Non-pigmented ciliary epithelial cell (primary cell): Measurements from ENCODE around the gene PTBP1.

Experiments used
- DNase-seq: peaks from one replicate; pipeline ENCODE4 v3.0.0-alpha.2; 2010; ENCODE audit warnings: low read depth

PTBP1 gene

GRCh38 chr19:797528-798414, 519 bp downstream of the PTBP1 start:
- DNase-seq, result no peak

GRCh38 chr19:798415-799075, 1.3 kb downstream of the PTBP1 start:
- no peak for DNase-seq

DNA sequence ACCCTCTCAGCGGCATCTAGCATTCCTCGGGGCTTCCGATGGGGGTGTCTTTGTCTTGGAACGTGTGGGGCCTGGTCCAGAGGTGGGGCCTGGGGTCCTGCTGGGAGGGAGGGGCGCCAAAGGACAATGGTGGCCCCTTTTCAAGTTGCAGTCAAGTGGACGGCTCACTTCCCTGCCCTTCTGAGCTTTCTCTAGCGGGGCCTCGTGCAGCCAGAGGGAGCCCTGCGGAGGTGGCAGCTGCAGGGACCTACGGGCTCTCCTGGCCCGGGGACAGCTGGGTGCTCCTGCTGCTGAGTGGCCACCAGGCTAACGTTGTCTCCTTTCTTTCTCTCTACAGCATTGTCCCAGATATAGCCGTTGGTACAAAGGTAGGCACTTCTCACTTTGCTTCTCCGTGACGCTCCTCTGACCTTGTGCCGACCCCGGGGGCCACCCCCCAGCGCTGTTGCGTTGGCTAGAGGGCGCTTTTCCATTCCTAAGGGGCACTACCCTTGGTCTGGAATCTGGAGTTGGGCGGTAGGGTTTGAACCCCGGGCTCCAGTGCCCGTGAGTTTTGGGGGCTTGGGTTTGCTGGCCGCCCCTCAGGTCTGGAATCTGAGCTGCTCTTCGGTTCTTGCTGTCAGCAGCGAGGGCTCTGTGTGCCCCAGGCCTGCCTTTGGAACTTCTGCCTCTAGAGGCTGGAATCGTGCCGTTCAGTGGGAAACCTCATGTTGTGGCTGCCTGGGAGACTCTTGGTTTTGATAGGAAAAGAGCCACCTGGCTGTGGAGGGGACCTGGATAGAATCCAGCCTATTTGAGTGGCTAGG, 2.0 kb downstream of the PTBP1 start:
- no peak for DNase-seq

DNA sequence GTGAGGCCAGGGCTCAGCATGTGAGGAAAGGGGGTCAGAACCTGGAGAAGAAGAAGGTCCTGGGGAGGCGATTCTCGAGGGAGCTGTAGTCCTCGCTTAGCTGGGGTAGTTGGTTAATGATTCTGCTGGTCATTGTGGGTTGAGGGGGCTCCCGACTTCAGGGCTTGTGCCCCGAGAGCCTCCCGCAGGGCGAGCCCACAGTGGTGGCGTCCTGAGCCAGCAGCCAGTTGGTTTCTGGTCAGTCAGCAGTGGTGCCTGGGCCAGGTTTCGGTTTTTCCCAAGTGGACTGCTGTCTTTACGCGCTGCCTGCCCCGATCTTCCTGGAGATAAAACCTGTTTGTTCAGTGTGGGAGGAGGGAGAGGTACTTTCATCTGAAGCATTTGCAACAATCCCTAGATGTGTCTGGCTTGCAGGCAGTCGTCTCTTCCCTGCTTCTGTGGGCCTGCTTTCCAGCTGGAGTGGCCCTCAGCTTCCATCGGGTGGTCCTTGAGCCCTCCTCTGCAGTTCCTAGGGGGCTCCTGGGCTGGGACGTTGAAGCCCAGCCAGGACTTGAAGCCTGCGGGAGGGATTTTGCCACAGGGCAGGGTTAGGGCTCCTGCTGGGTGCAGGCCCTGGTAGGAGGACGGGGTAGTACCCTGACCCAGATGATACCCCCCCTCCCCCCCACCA, 3.2 kb downstream of the PTBP1 start:
- DNase-seq, result no peak

GRCh38 chr19:801030-801860, 4.0 kb downstream of the PTBP1 start:
- DNase-seq, result no peak

DNA sequence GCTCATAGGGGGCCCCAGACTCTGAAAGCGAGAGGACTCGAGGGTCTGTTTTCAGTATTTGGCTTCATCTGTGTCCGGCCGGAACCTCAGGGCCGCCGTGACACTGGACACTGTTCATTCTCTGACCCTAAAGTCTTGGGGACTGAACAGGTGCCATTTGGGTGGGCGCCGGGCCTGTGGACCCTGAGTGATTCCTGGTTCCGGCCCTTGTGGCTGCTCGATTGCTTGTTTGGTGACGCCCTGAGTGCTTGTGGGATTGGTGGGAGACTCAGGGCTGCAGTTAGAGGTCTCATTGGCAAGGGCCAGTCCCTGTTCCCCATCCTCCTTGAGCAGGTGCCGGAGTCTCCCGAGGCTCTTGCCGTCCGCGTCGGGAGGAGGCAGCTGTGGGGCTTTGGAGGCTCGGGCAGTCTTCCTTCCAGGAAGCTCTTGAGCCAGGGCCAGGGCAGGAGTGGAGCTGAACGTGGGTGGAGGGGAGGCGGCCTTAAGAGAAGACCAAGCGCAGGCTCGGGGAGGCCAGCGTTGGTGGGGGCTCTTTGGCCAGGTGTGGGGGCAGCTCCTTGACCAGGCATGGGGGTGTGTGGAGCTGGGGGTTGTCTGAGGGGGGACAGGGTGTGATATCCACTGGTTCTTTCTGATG, 4.7 kb downstream of the PTBP1 start:
- DNase-seq, result no peak

- no peak for DNase-seq
Observed at GRCh38 chr19:802498-803098, 5.3 kb downstream of the PTBP1 start.

- no peak for DNase-seq
Observed at GRCh38 chr19:803099-803561, 5.9 kb downstream of the PTBP1 start.

GRCh38 chr19:803686-804418, 6.6 kb downstream of the PTBP1 start:
- DNase-seq, result no peak

- no peak for DNase-seq
Observed at GRCh38 chr19:804419-805165, 7.3 kb downstream of the PTBP1 start.

DNA sequence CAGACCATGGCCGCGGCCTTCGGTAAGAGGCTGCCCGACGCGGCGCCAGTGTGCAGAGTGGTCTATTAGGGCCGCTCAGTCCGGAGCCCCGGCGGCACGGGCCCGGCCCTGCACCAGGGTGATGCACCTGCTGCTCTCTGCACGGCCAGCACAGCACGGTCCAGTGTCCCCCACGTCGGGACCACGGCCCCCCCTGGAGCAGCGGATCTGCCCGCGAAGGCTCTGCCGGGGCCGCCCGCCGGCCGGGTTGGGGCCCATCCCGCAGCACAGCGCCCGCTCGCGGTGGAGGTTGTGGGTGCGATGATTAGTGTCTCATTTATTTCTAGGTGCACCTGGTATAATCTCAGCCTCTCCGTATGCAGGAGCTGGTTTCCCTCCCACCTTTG, 7.9 kb downstream of the PTBP1 start:
- DNase-seq, result no peak

DNA sequence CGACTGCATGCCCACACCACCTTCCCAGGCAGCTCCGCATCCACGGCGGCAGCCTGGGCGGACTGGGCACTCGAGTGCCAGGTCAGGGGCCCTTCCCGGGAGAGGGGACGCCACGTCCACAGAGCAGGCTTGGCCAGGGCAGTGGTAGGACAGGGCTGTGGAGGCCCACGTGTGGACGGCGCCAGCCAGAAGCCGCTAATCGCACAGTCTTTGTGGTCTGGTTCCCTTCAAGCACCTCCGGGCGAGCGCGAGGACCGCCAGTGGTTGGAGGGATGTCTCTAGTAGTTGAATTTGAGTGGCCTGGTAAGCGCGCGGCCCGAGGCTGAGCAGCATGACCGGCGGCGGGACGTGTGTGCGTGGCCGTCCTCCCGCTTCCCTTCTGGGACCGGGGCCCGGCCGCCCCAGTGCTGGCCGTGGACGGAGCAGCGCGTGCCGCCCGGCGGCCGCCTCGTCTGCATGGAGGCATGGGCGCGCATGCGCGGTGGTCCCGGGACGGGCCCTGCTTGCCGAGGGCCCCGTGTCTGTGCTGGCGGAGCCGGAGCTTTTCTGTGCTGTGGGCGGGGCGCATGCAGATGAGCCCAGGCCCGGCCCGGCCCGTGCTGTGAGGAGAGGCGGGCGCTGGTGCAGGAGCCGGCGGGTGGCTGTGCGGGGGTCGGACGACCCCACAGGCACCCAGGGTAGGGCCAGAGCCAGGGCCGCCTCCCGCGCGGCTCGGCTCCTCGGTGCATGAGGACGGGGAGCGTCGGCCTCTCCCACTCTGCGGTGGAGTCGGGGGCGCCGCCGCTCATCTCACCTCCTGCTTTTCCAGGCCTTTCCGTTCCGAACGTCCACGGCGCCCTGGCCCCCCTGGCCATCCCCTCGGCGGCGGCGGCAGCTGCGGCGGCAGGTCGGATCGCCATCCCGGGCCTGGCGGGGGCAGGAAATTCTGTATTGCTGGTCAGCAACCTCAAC, 8.6 kb downstream of the PTBP1 start:
- no peak for DNase-seq

DNA sequence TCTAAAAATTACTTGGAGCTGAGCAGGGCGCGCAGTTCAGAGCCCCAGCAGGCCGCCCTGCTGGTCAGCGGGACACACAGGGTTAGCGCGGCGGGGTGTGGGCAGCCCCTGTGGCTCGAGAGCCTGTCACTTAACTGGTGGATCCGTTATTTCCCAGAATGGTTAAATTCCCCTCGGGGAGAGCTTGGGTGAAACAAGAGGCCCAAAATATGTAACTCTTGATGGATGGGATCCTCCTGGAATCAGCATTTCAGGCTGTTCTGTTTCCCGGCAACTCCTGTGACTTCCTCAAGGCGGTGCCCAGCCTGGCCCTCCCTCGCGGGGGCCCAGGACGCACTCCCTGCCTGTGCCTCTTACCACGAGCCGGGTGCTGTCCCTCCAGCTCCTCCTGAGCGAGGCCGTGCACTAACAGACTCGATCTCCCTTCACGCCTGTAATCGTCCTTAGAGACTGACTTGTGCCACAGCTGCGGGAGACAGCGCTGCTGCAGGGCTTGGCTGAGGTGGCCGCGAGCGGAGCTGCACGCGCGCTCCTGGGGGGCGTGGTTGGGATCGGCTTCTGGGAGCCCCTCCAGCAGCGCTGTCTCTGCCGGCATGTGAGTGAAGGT, 9.7 kb downstream of the PTBP1 start:
- DNase-seq, result no peak

GRCh38 chr19:807627-808422, 10.6 kb downstream of the PTBP1 start:
- no peak for DNase-seq

GRCh38 chr19:808423-808775, 11.1 kb downstream of the PTBP1 start:
- DNase-seq, result no peak

GRCh38 chr19:810077-810855, 13.0 kb downstream of the PTBP1 start:
- DNase-seq, result no peak
